Renal cortical epithelial cell (primary cell): ENCODE data around the gene BRINP1. TPM values are rescaled to one million over a fixed set of nuclear protein-coding genes. Genes with fewer than 3 reads are reported as not detected.
"Not testable (repeated sequence)": the region's sequence is repeated elsewhere in the genome, so short reads cannot be mapped to it uniquely, and the experiment has no call there.

Experiments used
- DNase-seq: peaks from one replicate; pipeline ENCODE4 v3.0.0-alpha.2; 2011; ENCODE audit warnings: low read depth
- total RNA-seq: library from RNA; depleted of rRNA; stranded (reverse); fragments of >200 nt; gene quantifications from 2 replicates; pipeline ENCODE4 v1.2.3, GENCODE V29; 2014

BRINP1 gene
- total RNA-seq, 1 donor from 2014 or later: 1.5 TPM

GRCh38 chr9:119213471-119213870, 155.8 kb downstream of the BRINP1 start:
- no peak for DNase-seq

DNA sequence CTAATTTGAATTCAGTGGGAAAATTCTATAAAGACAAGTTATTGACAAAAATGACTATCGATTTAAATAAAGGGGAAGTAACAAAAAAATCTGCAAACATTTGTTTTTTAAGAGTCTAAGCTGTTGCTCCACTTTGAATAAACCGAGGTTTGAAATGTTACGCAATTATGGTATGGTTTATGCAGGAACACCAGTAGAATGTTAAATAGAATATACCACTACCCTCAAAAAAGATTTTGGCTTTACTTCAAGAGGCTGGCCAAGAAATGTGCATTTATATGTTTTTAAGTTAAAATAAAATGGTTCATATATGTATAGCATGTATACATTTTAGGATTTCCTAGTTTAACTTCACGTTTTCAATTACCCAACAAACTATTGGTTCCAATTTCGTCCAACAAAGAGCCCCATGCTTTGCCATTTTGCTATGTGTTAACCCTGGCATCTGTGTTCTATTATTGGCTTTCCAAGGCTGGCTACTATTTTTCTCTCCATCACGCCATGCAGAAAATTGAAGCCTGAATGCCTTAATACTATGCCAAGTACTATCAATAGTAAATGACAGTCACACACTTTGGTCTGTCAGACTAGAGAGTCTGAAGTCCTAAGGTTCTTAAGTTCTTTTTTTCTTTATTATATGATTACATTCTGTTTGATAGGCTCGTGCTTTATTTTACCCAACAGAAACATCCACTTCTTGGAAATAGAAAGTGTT, 171.2 kb downstream of the BRINP1 start:
- no peak for DNase-seq

DNA sequence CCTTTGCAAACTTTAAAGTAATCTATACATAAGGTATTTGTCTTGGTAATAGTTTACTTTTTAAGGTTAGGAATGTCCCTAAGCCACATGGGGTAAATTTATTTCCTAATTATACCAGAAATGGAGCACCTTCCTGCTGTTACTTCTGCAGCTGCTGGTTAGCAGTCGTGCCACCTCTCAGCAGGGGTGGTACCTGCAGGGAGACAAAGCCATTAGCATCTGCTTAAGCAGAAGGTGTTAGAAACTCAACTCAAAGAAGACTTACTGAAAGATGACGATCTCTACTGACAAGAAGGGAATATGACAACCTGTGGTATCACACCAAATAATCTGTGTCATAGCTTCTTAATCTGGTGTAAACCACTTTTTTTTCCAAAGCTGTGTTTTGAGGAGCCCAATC, 173.7 kb downstream of the BRINP1 start:
- DNase-seq: no peak

- peak; percentile 4 for DNase-seq
Measured at GRCh38 chr9:119185298-119185697, 183.9 kb downstream of the BRINP1 start.

- no peak for DNase-seq
Measured at GRCh38 chr9:119184265-119184936, 184.8 kb downstream of the BRINP1 start.

- DNase-seq: peak; percentile 71
Measured at GRCh38 chr9:119181561-119181960, 187.7 kb downstream of the BRINP1 start.

- no peak for DNase-seq
Measured at GRCh38 chr9:119180897-119181296, 188.3 kb downstream of the BRINP1 start.

- DNase-seq: no peak
Measured at GRCh38 chr9:119179701-119180100, 189.5 kb downstream of the BRINP1 start.

GRCh38 chr9:119177196-119177595, 192.0 kb downstream of the BRINP1 start:
- no peak for DNase-seq

DNA sequence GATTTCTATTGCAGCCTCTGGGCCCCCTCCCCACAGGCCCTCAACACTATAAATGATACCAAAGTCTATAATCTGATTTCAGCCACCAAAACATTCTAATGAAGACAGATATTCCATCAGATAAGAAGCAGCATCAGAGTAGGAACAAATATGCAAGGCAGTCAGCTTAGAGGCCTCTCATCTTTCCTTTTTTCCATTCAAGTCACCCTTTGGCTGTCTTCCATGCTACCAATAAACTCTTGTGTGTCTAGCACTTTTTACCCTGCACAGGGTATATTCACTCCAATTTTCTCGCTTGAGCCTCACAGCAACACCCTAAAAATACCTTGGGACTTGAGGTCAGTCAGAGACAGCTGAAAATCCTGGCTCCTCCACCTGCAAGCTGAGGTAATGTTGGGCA, 193.7 kb downstream of the BRINP1 start:
- DNase-seq: no peak

DNA sequence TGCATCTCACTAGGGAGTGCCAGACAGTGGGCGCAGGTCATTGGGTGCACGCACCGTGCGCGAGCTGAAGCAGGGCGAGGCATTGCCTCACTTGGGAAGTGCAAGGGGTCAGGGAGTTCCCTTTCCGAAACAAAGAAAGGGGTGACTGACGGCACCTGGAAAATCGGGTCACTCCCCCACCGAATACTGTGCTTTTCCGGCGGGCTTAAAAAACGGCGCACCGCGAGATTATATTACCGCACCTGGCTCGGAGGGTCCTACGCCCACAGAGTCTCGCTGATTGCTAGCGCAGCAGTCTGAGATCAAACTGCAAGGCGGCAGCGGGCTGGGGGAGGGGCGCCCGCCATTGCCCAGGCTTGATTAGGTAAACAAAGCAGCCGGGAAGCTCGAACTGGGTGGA, 200.0 kb downstream of the BRINP1 start:
- DNase-seq: not testable (repeated sequence)

GRCh38 chr9:119167876-119168275, 201.4 kb downstream of the BRINP1 start:
- no peak for DNase-seq

GRCh38 chr9:119167267-119167666, 202.0 kb downstream of the BRINP1 start:
- no peak for DNase-seq

GRCh38 chr9:119166096-119166495, 203.1 kb downstream of the BRINP1 start:
- DNase-seq: no peak

- no peak for DNase-seq
Measured at GRCh38 chr9:119165131-119165530, 204.1 kb downstream of the BRINP1 start.

DNA sequence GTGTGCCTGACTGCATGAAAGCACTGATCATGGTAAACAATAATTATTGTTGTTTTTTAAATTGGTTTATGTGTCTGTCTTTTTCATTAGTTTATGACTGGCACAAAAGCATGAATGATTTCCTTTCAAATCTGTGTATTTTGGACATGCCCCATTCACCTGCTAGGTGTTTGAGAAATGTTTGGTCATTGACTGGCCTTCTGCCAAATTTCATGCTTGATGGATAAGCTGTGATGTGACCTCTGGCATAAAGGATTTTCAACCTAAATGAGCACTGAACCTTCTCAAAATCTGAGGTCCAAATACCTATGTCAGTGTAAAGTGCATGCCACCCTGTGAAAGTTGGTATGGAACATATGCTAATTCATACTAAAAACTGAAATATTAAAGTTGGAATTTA, 204.5 kb downstream of the BRINP1 start:
- peak; percentile 49 for DNase-seq

GRCh38 chr9:119160551-119160950, 208.7 kb downstream of the BRINP1 start:
- DNase-seq: no peak

DNA sequence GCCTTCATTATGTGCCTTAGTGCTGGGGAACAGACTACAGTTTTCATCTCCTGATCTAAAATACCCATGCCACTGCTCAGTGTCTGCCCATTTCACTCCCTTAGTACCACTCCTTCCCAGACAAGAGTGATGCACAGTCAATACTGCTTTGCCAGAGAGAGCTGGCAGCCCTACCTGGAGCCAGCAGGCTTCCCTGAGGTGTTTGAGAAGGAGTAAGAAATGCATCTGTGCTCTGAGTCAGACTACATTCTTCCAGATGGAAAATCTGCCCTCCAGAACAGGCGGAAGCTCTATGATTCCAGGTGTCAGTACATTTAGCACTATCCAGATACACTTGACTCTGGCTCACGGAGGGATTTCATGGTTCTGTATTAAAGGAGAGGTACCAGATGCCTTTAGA, 209.8 kb downstream of the BRINP1 start:
- no peak for DNase-seq

- peak; percentile 23 for DNase-seq
Measured at GRCh38 chr9:119157196-119157595, 212.0 kb downstream of the BRINP1 start.

DNA sequence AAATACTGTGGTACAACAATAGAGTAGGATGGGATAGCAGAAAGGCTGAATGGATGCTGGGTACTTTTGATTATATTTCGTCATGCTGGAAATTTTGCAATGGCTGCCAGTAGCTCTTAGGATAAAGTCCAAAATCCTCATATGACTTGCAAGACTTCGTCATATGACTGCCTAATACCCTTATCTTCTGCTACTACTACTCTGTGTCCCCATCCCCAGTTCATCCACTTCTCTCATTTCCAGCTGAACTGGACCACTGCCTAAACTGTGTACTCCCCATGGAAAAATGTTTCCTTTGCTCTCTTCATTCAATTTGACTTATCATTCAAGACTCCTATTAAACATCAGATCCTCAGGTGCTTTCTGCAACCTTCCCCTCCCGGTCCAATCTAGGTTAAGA, 212.9 kb downstream of the BRINP1 start:
- DNase-seq: no peak

GRCh38 chr9:119154527-119154926, 214.7 kb downstream of the BRINP1 start:
- DNase-seq: no peak

DNA sequence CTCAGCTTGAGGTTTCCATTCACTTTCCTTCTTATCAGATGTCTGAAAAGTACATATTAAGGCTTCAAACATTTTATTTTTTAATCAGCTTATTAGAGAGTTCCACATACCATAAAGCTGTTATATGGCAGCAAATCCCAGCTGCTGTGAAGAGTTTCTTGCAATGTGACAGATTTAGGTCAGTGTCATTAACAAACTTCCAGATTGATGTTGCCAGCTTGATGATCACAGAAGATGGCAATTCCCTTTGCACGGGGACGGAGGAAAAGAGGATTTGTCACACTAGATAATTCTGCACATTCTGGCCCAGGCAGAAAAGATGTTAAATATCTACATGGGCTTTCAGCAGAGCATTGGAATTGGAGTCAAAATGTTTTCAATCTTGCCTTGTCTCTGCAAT, 215.8 kb downstream of the BRINP1 start:
- no peak for DNase-seq

GRCh38 chr9:119148855-119149254, 220.4 kb downstream of the BRINP1 start:
- DNase-seq: no peak

DNA sequence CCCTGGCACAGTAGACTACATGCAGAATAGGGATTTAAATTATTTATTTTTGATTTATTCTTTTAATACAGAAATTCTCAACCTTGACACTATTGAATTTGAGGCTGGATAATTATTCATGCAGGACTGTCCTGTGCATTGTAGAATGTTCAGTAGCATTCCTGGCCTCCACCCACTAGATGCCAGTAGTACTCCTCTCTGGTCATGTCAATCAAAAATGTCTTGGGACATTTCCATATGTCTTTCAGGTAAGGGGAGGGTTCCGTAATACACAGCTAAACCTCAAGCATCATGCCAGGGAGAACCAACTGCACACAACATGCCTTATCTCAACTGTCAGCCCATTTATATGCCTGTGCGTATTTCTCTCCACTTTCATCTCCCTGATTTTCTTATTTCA, 231.8 kb downstream of the BRINP1 start:
- DNase-seq: no peak
